ENCODE data around the gene MUSK.

- no peak for TF ChIP-seq MAX (IDR thresholded peaks at IDR 0.05; ENCODE audit: insufficient read depth, insufficient read length)
- TF ChIP-seq, protein P1, sequence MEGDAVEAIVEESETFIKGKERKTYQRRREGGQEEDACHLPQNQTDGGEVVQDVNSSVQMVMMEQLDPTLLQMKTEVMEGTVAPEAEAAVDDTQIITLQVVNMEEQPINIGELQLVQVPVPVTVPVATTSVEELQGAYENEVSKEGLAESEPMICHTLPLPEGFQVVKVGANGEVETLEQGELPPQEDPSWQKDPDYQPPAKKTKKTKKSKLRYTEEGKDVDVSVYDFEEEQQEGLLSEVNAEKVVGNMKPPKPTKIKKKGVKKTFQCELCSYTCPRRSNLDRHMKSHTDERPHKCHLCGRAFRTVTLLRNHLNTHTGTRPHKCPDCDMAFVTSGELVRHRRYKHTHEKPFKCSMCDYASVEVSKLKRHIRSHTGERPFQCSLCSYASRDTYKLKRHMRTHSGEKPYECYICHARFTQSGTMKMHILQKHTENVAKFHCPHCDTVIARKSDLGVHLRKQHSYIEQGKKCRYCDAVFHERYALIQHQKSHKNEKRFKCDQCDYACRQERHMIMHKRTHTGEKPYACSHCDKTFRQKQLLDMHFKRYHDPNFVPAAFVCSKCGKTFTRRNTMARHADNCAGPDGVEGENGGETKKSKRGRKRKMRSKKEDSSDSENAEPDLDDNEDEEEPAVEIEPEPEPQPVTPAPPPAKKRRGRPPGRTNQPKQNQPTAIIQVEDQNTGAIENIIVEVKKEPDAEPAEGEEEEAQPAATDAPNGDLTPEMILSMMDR (IDR thresholded peaks at IDR 0.05; ENCODE audit: extremely low read depth in 1 of 2, insufficient read depth in 1 of 2, low read depth in 1 of 2, low read length in 2 of 2), result no peak
Observed at GRCh38 chr9:110751971-110752370, 83.4 kb downstream of the MUSK start.

Measured in endothelial cell of umbilical vein (primary cell).